K562 (cell line): ENCODE measurements around the gene GFRA4. TPM values are rescaled to one million over a fixed set of nuclear protein-coding genes. Genes with fewer than 3 reads are reported as not detected.

Experiments
- ASH1L ChIP-seq: fragments of 450-650 bp; IDR thresholded peaks from 2 replicates; pipeline ENCODE4 v1.6.1; 2018; ENCODE audit warnings: borderline replicate concordance, mild to moderate bottlenecking, low read depth; ENCODE audit not compliant: partially characterized antibody
- MCM5 ChIP-seq: fragments of 450-650 bp; IDR thresholded peaks from 2 replicates; pipeline ENCODE4 v1.6.1; 2016; ENCODE audit warnings: low read depth
- MIER1 ChIP-seq: fragments of 450-650 bp; IDR thresholded peaks from 2 replicates; pipeline ENCODE4 v1.6.1; 2016; ENCODE audit warnings: antibody characterized with exemption, mild to moderate bottlenecking, low read depth
- NFIX ChIP-seq: fragments of 250-450 bp; sonication (Bioruptor Pico); IDR thresholded peaks from 2 replicates; pipeline ENCODE4 v1.4.0; 2020; ENCODE audit warnings: low read depth, mild to moderate bottlenecking, moderate library complexity
- STAG1 ChIP-seq: sonication (generic); formaldehyde crosslinking; IDR thresholded peaks from 2 replicates; pipeline ENCODE4 v1.5.0; 2020; ENCODE audit warnings: missing genetic modification reagents, borderline replicate concordance
- TEAD2 ChIP-seq: fragments of 450-650 bp; IDR thresholded peaks from 2 replicates; pipeline ENCODE4 v1.6.1; 2016; ENCODE audit warnings: missing genetic modification characterization, control low read depth, missing compliant biosample characterization
- XRCC3 ChIP-seq: fragments of 450-650 bp; IDR thresholded peaks from 2 replicates; pipeline ENCODE4 v1.6.1; 2017; ENCODE audit warnings: mild to moderate bottlenecking, moderate library complexity
- ZBTB8A ChIP-seq: fragments of 450-650 bp; IDR thresholded peaks from 2 replicates; pipeline ENCODE4 v1.6.1; 2018; ENCODE audit warnings: mild to moderate bottlenecking, moderate library complexity; ENCODE audit not compliant: partially characterized antibody
- ZC3H4 ChIP-seq: sonication (generic); formaldehyde crosslinking; IDR thresholded peaks from 2 replicates; pipeline ENCODE4 v1.9.0; 2021; ENCODE audit warnings: missing genetic modification reagents, borderline replicate concordance
- polyA plus RNA-seq, 8 experiments: library from polyadenylated mRNA; depleted of rRNA in 4 of 8; stranded (reverse) in 5 of 8; unstranded in 3 of 8; fragments of >200 nt; fragmentation: Nextera tagmentation in 2 of 8; fragmentation: Illumina TruSeq in 1 of 8; extraction: Ambion mirVana in 2 of 8; extraction: Trizol in 1 of 8; gene quantifications; 2 replicates each; pipeline versions ENCODE4 v1.2.1 to v1.2.3, GENCODE V29; 2011 to 2014; ENCODE audit warnings: inconsistent platforms in 1 of 8, missing spikeins in 1 of 8
- total RNA-seq, 7 experiments: library from RNA; depleted of rRNA in 6 of 7; stranded (reverse); fragments of >200 nt in 6 of 7; fragmentation: Illumina TruSeq in 2 of 7; extraction: Trizol in 2 of 7; gene quantifications; 2 replicates each; pipeline versions ENCODE4 v1.2.1 to v1.2.3, GENCODE V29; 2011 to 2021; ENCODE audit warnings: low replicate concordance in 1 of 7
- TF ChIP-seq, protein P1 (sequence below): fragments of 250-450 bp; sonication (Bioruptor Pico); IDR thresholded peaks from 2 replicates; pipeline ENCODE4 v1.8.0; 2021; ENCODE audit warnings: mild to moderate bottlenecking, moderate library complexity
- TF ChIP-seq, protein P2 (sequence below), 2 experiments: fragments of 450-650 bp; formaldehyde crosslinking in 1 of 2; IDR thresholded peaks; 2 replicates each; pipeline versions ENCODE4 v1.4.0 to v1.6.1; 2014 to 2020; ENCODE audit warnings: mild to moderate bottlenecking in 2 of 2, borderline replicate concordance in 1 of 2, low read depth in 1 of 2
- TF ChIP-seq, protein P3 (sequence below): fragments of 250-450 bp; sonication (Bioruptor Pico); IDR thresholded peaks from 2 replicates; pipeline ENCODE4 v1.8.0; 2022; ENCODE audit warnings: moderate library complexity, mild to moderate bottlenecking, inconsistent platforms

GFRA4 gene
- total and polyA plus RNA-seq, 9 of the 15 experiments (the other 6 are each of a cell fraction or from before 2014, with no cell fraction given): not detected

DNA sequence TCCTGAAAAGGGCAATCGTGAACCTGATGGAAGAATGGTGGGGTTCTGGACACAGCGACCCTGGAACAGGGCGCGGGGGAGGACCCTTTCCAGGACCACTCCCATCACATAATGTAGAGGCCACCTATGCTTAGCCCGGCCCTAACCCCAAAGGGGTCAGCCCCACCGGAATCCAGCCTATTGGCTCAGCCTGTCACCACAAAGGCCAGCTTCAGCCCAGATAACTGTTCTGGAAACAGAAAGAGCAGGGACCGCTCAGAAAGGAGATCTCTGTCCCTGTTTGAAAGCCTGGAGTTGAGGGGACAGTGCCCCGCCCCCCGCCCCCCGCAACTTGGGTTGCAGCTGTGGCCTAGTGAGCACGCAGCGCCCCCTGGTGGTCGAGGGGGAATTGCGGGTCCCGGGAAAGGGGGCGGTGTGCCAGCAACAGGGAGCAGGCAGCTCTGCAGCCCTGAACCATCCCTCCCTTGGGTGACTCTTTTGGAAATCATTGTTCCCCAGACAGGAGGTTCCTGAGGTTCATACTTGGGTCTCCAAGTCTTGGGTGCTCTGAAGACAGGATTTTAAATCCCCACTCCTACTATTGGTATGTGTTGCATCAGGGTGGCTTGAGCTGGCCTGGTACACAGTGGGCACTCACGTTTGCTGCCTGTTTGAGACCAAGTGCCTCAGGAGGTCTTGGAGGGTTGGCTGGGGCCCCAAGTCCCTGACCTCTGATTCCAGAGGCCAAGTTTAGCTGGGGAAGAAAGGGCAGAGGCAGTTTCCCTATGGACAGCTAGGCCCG, 47.7 kb upstream of the GFRA4 start (continued):
- no peak for TF ChIP-seq NFIX
- no peak for TF ChIP-seq MIER1
- TF ChIP-seq, protein P1, sequence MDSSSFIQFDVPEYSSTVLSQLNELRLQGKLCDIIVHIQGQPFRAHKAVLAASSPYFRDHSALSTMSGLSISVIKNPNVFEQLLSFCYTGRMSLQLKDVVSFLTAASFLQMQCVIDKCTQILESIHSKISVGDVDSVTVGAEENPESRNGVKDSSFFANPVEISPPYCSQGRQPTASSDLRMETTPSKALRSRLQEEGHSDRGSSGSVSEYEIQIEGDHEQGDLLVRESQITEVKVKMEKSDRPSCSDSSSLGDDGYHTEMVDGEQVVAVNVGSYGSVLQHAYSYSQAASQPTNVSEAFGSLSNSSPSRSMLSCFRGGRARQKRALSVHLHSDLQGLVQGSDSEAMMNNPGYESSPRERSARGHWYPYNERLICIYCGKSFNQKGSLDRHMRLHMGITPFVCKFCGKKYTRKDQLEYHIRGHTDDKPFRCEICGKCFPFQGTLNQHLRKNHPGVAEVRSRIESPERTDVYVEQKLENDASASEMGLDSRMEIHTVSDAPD (CRISPR knock-in tag): no peak
- TF ChIP-seq MCM5: no peak
- TF ChIP-seq XRCC3: no peak
- TF ChIP-seq, protein P2, sequence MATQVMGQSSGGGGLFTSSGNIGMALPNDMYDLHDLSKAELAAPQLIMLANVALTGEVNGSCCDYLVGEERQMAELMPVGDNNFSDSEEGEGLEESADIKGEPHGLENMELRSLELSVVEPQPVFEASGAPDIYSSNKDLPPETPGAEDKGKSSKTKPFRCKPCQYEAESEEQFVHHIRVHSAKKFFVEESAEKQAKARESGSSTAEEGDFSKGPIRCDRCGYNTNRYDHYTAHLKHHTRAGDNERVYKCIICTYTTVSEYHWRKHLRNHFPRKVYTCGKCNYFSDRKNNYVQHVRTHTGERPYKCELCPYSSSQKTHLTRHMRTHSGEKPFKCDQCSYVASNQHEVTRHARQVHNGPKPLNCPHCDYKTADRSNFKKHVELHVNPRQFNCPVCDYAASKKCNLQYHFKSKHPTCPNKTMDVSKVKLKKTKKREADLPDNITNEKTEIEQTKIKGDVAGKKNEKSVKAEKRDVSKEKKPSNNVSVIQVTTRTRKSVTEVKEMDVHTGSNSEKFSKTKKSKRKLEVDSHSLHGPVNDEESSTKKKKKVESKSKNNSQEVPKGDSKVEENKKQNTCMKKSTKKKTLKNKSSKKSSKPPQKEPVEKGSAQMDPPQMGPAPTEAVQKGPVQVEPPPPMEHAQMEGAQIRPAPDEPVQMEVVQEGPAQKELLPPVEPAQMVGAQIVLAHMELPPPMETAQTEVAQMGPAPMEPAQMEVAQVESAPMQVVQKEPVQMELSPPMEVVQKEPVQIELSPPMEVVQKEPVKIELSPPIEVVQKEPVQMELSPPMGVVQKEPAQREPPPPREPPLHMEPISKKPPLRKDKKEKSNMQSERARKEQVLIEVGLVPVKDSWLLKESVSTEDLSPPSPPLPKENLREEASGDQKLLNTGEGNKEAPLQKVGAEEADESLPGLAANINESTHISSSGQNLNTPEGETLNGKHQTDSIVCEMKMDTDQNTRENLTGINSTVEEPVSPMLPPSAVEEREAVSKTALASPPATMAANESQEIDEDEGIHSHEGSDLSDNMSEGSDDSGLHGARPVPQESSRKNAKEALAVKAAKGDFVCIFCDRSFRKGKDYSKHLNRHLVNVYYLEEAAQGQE (IDR thresholded peaks at IDR 0.05; ENCODE audit: borderline replicate concordance): peak; percentile 67; the same call in 1 of the 2 replicates
- TF ChIP-seq, protein P2 (CRISPR knock-in tag; IDR thresholded peaks at IDR 0.05; ENCODE audit: low read depth): no peak
- TF ChIP-seq ZC3H4: no peak
- TF ChIP-seq, protein P3, sequence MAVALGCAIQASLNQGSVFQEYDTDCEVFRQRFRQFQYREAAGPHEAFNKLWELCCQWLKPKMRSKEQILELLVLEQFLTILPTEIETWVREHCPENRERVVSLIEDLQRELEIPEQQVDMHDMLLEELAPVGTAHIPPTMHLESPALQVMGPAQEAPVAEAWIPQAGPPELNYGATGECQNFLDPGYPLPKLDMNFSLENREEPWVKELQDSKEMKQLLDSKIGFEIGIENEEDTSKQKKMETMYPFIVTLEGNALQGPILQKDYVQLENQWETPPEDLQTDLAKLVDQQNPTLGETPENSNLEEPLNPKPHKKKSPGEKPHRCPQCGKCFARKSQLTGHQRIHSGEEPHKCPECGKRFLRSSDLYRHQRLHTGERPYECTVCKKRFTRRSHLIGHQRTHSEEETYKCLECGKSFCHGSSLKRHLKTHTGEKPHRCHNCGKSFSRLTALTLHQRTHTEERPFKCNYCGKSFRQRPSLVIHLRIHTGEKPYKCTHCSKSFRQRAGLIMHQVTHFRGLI (CRISPR knock-in tag): no peak
- TF ChIP-seq STAG1: peak; percentile 70
- no peak for TF ChIP-seq TEAD2 (tag)
- TF ChIP-seq ZBTB8A: no peak
- TF ChIP-seq ASH1L: no peak
